Activated T-helper 1 cell treated with anti-CD3 and anti-CD28 coated beads, Interleukin-2, amount 50 U/mL, for 16 hours (primary cell): ENCODE data around the gene LOXHD1.

Experiments used
- DNase-seq, 2 donors: peaks; one replicate each; pipeline ENCODE4 v3.0.0-alpha.2; 2020; ENCODE audit warnings: low read depth in 1 of 2, low spot score in 1 of 2

The LOXHD1 gene

DNA sequence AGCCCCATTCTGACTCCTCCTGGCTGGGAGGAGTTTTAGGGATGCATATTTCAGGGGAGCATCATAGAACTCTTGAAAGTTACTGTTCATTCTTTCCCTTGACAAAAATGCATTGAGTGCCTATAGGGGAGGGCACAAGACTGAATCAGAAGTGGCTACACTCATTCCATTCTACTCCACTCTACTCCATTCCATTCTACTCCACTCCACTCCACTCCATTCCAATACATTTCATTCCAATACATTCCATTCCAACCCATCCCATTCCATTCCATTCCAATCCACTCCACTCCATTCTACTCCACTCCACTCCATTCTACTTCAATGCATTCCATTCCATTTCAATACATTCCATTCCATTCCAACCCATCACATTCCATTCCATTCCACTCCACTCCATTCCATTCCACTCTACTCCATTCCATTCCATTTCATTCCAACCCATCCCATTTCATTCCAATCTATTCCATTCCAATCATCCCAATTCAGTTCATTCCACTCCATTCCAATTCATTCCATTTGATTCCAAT lies 110.8 kb downstream of the LOXHD1 start:
- no peak for DNase-seq

DNA sequence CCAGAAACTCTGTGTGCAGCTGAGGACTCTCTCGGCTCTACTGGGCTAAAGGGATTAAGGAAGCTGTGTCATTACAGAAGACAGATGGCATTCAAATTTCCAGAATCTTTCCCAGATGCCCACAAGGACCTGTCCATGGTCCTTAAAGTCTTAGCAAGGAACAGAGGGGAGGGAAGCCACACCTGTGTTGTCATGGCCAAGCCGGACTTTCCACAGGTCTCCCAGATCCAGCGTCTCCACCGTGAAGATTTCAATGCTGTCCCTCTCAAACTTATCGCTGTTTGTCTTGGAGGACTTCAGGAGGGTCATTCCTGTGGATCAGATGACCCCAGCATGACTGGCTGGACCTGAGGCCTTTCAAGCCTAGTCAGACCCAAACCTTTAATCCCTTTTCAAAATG lies 114.5 kb downstream of the LOXHD1 start:
- no peak for DNase-seq

DNA sequence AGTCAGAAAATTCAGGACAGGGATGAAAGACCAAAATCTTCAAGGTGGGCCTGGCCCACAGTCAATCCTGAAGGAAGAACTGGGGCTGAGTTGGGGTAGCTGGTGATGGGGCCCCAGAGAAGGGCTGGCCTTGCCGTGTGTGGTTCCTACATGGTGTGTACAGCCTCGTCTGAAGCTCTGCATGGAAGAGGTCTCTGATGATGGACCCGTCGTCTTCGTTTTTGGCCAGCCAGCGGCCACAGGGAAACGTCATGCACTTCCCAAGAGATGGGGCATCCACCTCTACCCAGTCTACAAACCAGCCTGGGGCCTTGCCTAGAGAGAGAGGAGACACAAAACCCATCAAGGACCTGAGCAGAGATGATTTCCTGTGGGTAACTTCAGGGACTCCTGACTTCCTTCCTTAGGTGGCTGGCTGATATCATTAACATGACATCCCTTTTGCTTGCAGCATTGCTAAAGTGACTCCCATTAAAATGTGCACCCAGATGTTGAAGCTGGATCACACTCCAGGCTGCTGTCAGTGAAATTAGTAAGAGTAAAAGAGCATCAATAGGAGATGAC lies 115.3 kb downstream of the LOXHD1 start:
- DNase-seq = no peak

DNA sequence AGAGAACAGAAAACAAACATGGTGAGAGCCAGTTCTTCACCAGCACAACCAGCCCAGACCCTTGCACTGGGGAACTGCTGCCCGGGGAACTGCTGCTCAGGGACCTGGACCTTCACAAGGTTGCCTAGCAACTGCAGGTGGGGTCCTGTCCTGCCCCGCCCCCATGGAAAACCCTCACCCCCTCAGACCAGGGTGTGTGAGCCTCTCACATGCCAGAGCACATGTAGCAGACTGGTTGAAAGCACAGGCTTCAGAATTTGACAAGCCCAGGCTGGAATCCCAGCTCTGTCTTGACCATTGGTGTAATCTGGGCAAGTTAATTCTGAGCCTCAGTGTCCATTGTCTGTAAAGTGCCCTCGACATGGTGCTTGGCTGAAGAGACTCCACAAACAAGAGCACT lies 118.6 kb downstream of the LOXHD1 start:
- DNase-seq = no peak

DNA sequence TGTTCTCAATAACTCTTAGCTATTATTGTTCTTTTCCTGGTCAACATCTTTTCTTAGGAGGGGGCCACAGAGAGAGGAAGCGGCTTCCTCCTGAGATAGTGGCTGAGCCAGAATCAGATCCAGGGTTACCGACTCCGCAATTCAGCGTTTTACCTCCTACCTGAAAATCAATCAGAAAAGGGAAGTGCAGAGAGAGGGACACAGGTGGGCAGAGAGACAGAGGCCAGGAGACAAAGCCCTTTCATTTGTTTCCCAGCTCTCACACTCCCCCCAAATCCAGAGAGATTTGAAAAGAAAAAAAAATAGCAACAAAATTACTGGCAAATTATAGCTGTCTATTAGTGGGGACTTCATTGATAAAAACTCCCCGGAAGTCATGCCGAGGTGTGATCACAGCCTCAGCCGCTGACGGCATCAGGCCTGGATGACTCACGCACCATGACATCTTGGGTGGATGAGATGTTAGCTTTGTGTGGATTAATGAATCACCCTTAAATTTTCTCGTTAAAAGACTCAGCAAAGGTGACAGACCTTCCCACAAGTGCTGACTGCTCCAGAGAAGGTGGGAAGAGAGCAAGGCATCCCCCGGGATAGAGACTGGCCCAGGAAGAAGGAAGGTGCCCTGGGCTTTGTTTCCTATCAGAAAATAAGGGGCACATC lies 120.7 kb downstream of the LOXHD1 start:
- DNase-seq = no peak

DNA sequence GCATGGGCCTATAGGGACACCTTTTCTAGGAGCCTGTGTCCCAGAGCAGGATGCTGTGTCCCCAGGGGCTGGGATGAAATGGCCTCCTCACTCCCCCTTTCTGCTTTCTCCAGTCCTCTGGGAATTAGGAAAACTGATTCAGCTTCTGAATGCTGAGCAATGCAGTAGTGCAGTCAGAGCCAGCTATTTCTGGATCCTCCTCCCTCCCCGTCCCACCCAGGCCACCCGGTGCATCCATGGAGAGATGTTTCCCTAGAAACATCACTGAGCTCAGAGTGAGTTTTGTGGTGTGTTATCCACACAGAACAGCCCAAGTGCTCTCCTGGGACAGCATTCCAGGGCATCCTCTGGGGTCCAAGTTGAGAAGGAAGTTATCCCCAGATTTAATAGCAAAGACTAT lies 125.5 kb downstream of the LOXHD1 start:
- DNase-seq = no peak

DNA sequence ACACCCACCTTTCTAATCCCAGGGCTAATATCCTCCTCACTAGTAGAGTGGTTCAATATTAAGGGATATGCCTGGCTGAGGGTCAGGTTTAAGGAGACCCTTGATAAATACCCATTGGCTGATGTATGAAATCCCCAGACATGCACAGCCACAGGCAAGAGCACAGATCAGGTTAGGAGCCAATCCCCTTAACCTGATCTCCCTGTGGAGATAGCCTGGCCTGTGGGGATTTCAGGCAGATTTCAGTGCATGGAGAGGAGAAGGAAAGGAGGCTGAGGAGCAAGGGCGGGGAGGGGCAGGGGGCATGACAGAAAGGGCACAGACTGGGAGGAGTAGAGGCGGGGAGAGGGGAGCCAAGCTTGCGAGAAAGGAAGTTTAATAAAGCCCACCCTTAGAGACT lies 129.0 kb downstream of the LOXHD1 start:
- no peak for DNase-seq

DNA sequence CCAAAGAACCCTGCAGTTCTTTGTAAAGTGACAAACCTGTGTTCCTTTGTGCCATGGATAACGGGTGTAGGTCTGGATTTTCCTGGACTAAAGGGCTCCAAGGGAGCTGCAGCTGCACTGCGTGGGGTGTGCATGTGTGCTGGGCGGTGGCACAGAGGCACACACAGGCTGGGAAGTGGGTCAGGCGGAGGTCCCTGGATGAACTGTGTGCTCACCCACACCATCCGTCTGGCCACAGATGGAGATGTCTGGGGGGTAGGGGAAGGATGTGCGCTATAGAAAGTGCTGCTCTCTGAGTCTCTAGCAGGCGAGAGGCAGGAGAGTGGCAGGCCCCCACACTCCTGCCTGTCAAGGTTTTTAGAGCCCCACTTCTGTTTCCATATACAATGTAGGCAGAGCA lies 137.2 kb downstream of the LOXHD1 start:
- no peak for DNase-seq

DNA sequence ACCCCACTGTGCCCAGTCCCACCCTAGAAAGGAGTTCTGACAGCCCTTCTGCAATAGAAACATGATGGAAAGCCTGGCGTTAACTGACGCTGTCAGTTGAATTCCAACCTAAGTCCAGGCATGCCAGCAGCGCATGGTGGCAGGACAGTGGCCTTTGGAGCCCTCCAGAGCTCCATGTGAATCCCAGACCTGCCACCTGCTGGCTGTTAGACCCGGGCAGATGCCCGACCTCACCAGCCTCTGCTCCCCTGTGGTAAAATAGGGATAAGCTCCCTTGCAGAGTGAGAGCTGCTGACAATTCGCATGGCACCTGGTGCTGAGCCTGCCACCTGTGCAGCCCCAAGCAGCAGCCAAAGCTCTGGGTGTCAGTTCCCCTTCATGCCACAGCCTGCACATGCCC lies 138.6 kb downstream of the LOXHD1 start:
- no peak for DNase-seq

DNA sequence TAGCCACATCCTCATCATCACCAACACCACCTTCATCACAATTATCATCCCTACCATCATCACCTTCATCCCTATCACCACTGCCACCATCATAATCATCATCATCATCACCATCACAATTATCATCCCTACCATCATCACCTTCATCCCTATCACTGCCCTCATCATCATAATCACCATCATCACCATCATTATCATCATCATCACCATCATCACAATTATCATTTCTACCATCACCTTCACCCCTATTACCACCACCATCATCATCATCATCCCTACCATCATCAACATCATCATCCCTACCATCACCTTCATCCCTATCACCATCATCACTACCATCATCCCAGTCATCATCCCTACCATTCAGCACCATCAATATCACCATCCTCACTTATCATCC lies 140.5 kb downstream of the LOXHD1 start:
- no peak for DNase-seq

DNA sequence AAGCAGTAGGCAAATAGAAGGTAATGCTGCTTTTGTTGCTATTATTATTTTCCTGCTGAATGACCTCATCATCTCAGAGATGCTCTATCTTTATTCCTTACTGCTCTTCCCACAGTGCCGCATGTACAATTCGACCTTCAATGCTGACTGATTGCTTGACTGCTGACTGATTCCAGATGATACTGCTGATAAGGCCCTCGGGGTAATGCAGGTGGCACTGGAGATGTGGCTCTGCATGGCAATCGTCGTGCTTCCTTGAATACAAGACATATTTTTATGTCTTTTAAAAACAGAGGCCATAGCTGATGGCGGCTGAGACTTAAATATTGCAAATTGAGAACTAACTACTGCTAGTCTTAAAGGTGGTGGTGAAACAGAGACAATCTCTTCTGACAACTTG lies 146.6 kb downstream of the LOXHD1 start:
- no peak for DNase-seq

DNA sequence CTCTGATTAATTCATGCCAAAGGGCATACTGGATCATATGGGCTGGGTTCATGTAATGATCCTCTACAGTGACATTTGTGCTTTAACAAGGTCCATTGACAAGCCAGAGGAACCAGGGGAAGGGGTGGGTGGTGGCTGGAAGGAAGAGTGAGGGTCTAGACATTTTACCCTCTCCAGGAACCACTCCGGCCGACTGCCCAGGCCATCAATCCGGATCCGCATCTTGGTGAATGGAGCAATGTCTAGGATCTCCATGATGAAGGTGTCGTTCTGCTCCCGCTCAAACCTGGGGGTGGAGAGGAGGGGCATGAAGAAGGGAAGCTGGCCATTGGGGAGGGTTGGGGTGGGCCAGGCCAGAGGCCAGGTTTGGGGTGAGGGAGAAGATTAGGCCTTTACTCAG lies 147.5 kb downstream of the LOXHD1 start:
- DNase-seq = no peak

DNA sequence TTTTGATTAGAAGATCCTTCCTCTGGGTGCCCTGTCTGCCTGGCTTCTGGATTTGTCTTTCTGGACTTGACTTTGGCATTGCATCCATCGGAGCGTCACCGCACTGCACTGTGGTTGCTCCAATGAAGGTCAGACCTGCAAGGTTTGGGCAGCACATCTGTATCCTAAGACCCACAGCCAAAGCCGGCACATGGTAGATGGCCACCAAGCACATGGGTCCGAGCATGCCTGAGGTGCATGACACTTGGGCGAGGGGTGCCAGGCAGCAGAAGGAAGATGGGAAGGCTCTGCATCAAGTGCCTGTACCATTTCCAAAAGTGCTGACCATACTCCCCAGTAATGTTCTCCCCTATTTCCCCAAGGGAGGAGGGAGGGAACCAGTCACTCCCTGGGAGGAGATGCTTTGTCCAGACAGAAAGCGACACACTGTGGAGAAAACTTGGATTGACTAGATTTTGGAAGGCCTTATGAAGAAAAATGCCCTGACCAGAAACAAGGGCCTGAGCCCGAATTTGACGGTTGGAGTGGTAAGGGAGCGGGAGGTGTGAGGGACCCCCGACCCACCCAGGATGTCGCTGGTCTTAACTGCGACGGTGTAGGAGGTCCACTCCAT lies 149.9 kb downstream of the LOXHD1 start:
- no peak for DNase-seq

DNA sequence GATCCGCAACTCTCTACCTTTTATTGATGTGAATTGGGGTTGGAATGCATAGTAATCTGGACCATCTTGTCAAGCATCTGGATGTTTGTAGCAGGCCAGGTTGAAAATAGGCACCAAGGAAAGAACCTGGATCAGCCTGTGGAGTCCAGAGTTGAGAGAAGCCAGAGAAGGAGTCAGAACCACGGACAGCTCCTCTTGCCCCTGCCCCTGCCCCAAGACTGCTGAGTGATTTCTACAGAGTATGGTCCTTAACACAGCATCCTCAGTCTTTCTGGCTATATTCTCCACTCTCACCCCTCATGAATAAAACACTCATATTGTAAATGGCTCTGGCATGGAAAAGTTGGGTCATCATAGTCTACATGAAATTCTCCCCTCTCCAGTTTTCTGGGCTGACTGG lies 154.6 kb downstream of the LOXHD1 start:
- DNase-seq = no peak

DNA sequence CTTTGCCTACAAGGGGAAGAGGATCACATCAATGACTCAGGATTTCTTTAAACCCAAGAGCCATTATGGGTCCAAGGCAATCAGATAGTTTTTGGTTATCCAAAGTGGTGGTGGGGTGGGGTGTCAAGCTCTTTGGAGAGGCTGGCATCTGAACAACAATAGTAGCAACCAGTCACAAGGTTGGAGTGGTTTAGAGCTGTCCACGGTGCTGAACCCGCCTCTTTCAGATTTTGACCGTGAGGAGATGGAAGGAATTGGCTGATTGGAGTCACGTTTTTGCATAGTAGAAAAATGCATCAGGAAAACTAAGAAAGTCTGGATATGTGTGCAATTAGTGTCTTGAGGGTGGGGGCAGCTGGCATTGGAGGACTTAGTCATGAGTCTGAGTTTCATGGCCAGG lies 159.9 kb downstream of the LOXHD1 start:
- DNase-seq = no peak

DNA sequence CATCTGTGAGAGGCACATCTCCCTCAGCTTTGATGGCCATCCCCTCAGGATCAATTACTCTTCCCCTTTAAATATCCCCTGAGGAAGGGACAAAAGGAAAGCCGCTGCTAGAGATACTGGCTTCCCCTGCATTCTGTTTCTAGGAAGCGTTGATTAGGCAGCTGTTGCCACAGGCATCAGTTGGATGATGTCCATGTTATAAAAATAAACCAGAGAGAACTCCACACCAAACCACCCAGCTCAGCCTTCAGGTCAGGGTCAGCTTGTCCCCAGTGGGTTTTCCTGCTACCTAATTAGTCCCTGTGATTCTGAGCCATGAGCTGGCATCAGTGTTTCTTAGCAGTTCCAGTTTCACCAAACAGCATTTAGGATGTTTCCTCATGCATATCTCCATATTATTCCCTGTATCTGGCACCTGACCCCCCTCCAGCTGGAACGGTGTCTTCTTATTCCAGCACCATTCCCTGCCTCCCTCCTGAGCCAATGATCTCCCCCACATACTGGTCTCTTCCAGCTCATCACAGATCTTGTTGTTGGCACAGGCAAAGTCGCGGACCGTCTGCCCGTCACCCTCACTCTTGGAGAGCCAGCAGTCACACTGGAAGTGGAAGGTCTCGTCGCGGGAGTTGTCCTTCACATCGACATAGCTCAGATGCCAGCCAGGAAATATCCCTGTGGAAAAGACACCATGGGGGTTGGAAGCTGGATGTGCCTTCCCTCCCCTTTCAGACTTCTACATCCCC lies 168.4 kb downstream of the LOXHD1 start:
- no peak for DNase-seq

DNA sequence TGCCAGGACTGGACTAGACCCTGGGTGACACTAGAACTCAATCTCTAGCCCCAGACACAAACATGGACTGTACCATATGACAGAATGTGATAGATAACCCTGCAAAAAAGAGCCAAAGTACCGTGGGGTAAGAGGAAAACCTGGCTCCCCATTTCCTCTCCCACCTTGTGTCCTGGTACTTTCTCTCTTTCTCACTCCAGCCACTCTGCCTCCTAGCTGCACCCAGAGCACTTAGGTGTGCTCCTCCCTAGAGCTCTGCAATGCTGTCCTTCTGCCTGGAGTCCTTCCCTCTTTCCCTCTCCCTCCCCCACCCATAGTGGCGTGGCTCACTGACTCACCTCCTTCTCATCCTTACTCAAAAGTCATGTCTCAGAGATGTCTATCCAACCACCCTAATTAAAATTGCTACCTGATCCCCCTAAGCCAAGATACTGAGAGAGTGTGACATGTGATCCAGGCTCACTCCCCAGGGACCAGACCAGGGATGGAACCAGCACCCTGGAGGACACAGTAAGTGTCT lies 171.3 kb downstream of the LOXHD1 start:
- no peak for DNase-seq

DNA sequence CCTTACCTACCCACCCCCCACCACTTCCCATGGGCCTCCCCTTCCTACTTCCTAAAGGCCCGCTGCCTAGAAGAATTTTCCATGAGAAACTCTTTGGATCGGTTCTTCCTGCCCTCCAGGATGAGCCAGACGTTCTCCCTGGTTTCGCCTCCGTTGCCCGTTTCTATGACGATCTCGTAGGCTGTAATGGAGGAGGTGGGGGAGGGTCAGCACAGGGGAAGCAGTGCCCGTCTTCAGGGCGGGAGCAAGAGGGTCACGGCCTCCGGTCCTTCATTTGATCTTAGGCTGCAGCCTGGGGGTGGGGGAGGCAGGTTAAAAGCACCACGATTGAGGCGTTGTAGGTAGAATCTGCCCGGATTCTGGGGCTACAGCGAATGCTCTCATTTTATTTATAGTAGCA lies 172.0 kb downstream of the LOXHD1 start:
- DNase-seq = no peak

DNA sequence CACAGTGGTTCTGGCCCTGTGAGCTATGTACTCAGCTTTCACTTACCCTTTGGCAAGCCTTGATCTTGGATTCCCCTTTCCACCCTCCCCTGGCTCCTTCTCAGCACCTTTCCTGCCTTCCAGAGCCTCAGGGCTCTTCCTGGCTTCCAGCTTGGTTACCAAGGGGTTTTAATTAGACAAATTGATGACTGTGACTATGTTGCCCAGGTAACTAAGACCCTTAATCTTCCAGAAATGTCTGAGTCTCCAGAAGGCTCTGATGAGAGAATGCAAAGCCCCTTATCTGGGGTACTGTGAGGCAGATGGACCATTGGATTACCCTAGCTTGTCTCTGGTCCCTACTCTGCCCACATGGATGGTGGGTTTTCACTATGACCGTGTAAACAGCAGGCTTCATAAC lies 174.2 kb downstream of the LOXHD1 start:
- DNase-seq = no peak

DNA sequence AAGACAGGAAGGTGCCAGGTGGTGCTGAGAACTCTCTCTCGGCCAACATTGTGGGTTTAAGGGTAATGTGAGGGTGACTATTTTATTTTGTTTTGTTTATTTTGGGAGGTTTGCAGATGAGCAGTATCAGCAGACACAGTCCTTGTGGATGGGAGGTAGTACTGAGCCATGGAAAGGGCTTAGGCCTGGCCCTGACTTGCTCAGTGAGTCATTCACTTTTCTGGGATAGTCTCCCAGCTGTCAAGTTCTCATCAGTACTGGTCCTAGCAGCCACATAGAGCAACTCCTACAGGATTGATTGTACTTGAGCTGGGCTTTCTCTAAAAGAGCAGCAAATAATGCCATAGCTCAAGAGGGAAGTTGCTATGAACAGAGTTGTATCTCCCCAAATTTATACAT lies 175.2 kb downstream of the LOXHD1 start:
- no peak for DNase-seq

DNA sequence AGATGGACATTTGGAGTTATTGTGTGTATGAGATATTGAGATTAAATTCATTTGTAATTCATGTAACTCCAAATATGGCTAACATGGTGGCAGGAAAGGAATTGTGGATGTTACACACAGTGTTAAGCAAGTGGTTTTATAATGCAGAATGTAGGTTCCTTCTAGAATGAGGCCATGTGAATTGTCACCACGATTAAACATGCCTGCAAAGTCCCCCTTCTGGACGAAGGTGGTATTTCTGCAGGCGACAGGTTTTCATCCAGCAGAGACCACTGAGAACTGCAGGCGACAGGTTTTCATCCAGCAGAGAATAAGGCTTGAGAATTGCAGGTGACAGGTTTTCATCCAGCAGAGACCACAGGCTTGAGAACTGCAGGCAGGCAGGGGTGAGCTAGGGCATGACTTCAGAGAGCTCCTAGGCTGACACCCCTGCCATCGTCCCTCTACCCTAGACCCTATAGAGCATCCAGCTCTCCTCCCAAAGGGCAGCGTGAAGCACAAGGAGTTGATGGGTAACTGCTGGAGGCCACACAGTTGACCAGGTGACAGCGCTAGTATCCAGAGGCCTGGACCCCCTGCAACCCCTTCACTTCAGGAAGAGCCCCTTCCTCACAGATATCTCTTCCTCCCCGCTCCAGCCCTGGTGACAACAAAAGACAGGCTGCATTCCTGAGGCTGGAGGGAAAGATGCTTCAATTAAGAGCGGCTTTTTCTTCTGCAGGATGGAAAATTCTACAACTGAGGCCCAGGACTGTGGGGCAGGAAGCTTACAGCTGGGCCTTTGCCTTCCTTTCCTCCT lies 175.8 kb downstream of the LOXHD1 start:
- DNase-seq = peak in 1 of 2 donors; percentile 30
